Measurements from ENCODE around the gene DUS2.

- TF ChIP-seq CTCF (IDR thresholded peaks at IDR 0.05), result no peak
- TF ChIP-seq POLR2A (IDR thresholded peaks at IDR 0.05), result no peak
- no peak for TF ChIP-seq EP300 (IDR thresholded peaks at IDR 0.05)
Observed at GRCh38 chr16:68081861-68082628, 59.0 kb downstream of the DUS2 start.

All from ovary (tissue), 3 donors.